ENCODE data around the gene NOTCH4. TPM values are rescaled to one million over a fixed set of nuclear protein-coding genes. Genes with fewer than 3 reads are reported as not detected.
"Not testable (repeated sequence)": the region's sequence is repeated elsewhere in the genome, so short reads cannot be mapped to it uniquely, and the experiment has no call there.

The NOTCH4 gene
- polyA plus RNA-seq, 1 donor, result 8.1 TPM

DNA sequence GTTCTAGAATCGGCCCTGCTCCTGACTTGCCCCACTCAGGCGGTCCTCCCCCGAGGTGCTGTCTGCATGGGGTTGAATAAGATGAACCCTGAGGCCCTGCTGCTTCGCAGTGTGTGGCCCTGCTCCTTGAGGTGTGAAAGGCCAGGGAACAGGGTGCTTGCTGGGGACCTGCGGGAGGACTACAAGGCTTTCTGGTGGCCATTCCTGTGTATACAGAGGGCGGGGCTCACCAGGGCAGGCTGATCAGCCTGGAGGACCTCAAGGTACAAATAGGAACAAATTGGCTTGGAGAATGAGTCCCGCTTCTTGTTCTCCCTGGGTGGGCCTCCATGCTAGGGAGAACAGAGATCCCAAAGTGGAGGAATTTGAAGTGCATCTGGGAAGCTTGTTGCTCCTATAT lies 5.7 kb downstream of the NOTCH4 start:
- Histone ChIP-seq H3K27ac (ENCODE audit: low read length) (no peak overlapping the region), H3K27me3 (ENCODE audit: control insufficient read depth, insufficient read depth, low read length) (peaks cover 9% of the 10 kb centered on the region), H3K4me3 (ENCODE audit: low read length) (no peak overlapping the region), H3K4me1 (ENCODE audit: control insufficient read depth, insufficient read depth, low read length) (no peaks in the 10 kb centered on the region), H3K9me3 (ENCODE audit: control insufficient read depth, low read depth, low read length) (no peaks in the 10 kb centered on the region), H3K36me3 (ENCODE audit: control insufficient read depth, insufficient read depth, low read length) (no peaks in the 10 kb centered on the region)
- no peak for DNase-seq
- no CpG with 5 or more reads among the region's 7 CpGs for WGBS (ENCODE audit: insufficient coverage, low lambda C conversion rate)

DNA sequence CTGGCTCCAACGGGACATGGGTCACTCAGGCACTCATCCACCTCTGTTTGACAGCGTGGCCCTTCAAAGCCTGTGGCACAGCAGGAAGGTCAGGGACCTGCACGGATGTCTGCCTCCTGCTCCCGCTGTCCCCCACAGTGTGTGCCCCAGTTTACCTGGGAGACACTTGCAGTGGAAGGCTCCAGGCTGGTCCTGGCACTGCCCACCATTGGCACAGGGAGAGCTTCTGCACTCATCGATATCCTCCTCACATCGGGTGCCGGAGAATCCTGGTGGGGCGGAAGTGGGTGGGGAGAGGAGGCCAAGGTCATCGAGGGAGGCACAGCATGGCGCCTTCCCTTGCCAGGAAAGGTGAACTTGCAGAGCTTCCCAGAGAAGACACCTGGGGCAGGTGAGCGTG lies 6.9 kb downstream of the NOTCH4 start:
- Histone ChIP-seq H3K4me3 (ENCODE audit: low read length) (no peak overlapping the region), H3K36me3 (ENCODE audit: control insufficient read depth, insufficient read depth, low read length) (no peaks in the 10 kb centered on the region), H3K9me3 (ENCODE audit: control insufficient read depth, low read depth, low read length) (no peaks in the 10 kb centered on the region), H3K4me1 (ENCODE audit: control insufficient read depth, insufficient read depth, low read length) (no peaks in the 10 kb centered on the region), H3K27me3 (ENCODE audit: control insufficient read depth, insufficient read depth, low read length) (peaks cover 2% of the 10 kb centered on the region), H3K27ac (ENCODE audit: low read length) (no peak overlapping the region)
- no peak for DNase-seq
- WGBS (ENCODE audit: insufficient coverage, low lambda C conversion rate), result no CpG with 5 or more reads among the region's 11 CpGs

DNA sequence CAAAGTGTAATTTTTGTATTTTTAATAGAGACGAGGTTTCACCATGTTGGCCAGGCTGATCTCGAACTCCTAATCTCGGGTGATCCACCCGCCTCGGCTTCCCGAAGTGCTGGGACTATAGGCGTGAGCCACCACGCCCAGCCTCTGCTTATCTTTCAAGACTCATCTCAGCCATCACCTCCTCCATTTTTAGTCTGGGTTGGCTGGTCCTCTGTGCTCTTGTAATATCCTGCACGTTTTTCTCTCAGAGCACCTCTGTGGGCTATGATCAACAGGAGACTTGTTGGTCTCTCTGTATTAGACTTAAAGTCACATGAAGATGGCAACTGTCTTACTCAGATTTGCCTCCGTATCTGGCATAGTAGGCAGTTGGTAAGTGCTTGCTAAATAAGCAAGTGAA lies 7.6 kb downstream of the NOTCH4 start:
- no CpG with 5 or more reads among the region's 10 CpGs for WGBS (ENCODE audit: insufficient coverage, low lambda C conversion rate)
- H3K27me3 ChIP-seq (ENCODE audit: control insufficient read depth, insufficient read depth, low read length), result peaks cover 2% of the 10 kb centered on the region
- H3K9me3 ChIP-seq (ENCODE audit: control insufficient read depth, low read depth, low read length), result no peaks in the 10 kb centered on the region
- no peaks in the 10 kb centered on the region for H3K36me3 ChIP-seq (ENCODE audit: control insufficient read depth, insufficient read depth, low read length)
- H3K4me1 ChIP-seq (ENCODE audit: control insufficient read depth, insufficient read depth, low read length), result no peaks in the 10 kb centered on the region
- no peak overlapping the region for H3K27ac ChIP-seq (ENCODE audit: low read length)
- no peak overlapping the region for H3K4me3 ChIP-seq (ENCODE audit: low read length)
- DNase-seq, result no peak

DNA sequence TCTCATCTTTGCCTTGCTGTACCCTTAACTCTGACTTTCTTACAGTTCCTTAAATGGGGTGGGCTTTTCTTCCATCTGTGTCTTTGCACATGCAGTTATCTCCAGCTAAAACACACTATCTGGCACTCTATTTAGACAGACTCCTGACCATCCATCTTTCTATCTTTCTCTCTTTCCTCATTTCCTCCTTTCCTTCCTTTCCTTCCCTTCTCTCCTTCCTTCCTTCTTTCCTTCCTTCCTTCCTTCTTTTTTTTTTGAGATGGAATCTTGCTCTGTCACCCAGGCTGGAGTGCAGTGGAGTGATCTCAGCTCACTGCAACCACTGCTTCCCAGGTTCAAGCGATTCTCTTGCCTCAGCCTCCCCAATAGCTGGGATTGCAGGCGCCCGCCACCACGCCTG lies 8.2 kb downstream of the NOTCH4 start:
- WGBS (ENCODE audit: insufficient coverage, low lambda C conversion rate), result no CpG with 5 or more reads among the region's 4 CpGs
- no peaks in the 10 kb centered on the region for H3K9me3 ChIP-seq (ENCODE audit: control insufficient read depth, low read depth, low read length)
- H3K4me3 ChIP-seq (ENCODE audit: low read length), result no peak overlapping the region
- H3K27ac ChIP-seq (ENCODE audit: low read length), result no peak overlapping the region
- DNase-seq, result no peak
- H3K4me1 ChIP-seq (ENCODE audit: control insufficient read depth, insufficient read depth, low read length), result no peaks in the 10 kb centered on the region
- H3K27me3 ChIP-seq (ENCODE audit: control insufficient read depth, insufficient read depth, low read length), result peaks cover 2% of the 10 kb centered on the region
- no peaks in the 10 kb centered on the region for H3K36me3 ChIP-seq (ENCODE audit: control insufficient read depth, insufficient read depth, low read length)

DNA sequence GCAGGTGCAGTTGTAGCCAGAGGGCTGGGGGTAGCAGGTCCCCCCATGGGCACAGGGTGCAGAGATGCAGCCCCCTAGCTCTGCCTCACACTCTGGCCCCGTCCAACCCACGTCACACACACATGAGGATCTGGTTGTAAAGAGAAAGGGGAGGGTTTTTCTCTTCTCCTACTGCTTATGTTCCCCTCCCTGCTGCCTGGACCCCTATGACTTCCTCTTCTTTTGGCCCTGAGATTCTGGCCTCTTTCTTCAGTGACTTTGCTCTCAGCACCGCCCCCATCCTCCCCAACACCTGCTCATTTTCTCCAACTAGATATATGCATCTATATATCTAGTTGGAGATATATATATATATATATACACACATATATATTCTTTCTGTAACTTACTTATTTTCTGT lies 9.7 kb downstream of the NOTCH4 start:
- H3K36me3 ChIP-seq (ENCODE audit: control insufficient read depth, insufficient read depth, low read length), result no peaks in the 10 kb centered on the region
- no peak overlapping the region for H3K27ac ChIP-seq (ENCODE audit: low read length)
- H3K27me3 ChIP-seq (ENCODE audit: control insufficient read depth, insufficient read depth, low read length), result no peaks in the 10 kb centered on the region
- DNase-seq, result no peak
- no peaks in the 10 kb centered on the region for H3K4me1 ChIP-seq (ENCODE audit: control insufficient read depth, insufficient read depth, low read length)
- H3K9me3 ChIP-seq (ENCODE audit: control insufficient read depth, low read depth, low read length), result no peaks in the 10 kb centered on the region
- H3K4me3 ChIP-seq (ENCODE audit: low read length), result no peak overlapping the region
- 71% methylated on average over 1 of the region's 3 CpGs for WGBS (ENCODE audit: insufficient coverage, low lambda C conversion rate)

DNA sequence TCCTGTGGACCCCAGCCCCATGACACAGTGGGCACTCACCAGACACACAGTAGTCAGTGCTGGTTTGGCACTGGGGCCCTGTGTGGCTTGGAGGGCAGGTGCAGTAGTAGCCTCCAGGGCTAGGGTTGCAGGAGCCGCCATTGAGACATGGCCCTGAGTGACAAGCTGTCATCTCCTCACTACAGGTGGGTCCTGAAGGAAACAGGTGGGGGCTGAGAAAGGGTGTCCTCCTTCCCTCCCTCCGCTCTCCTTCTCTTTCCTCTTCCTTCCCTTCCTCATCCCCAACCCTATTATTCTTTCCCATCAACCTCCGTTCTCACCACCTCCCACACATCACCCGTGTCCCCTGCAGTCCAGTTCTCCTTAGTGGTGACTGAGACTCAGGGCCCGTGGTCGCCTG lies 10.2 kb downstream of the NOTCH4 start:
- no peaks in the 10 kb centered on the region for H3K4me1 ChIP-seq (ENCODE audit: control insufficient read depth, insufficient read depth, low read length)
- H3K27ac ChIP-seq (ENCODE audit: low read length), result no peak overlapping the region
- WGBS (ENCODE audit: insufficient coverage, low lambda C conversion rate), result no CpG with 5 or more reads among the region's 6 CpGs
- H3K9me3 ChIP-seq (ENCODE audit: control insufficient read depth, low read depth, low read length), result no peaks in the 10 kb centered on the region
- no peaks in the 10 kb centered on the region for H3K36me3 ChIP-seq (ENCODE audit: control insufficient read depth, insufficient read depth, low read length)
- no peak overlapping the region for H3K4me3 ChIP-seq (ENCODE audit: low read length)
- DNase-seq, result no peak
- no peaks in the 10 kb centered on the region for H3K27me3 ChIP-seq (ENCODE audit: control insufficient read depth, insufficient read depth, low read length)

DNA sequence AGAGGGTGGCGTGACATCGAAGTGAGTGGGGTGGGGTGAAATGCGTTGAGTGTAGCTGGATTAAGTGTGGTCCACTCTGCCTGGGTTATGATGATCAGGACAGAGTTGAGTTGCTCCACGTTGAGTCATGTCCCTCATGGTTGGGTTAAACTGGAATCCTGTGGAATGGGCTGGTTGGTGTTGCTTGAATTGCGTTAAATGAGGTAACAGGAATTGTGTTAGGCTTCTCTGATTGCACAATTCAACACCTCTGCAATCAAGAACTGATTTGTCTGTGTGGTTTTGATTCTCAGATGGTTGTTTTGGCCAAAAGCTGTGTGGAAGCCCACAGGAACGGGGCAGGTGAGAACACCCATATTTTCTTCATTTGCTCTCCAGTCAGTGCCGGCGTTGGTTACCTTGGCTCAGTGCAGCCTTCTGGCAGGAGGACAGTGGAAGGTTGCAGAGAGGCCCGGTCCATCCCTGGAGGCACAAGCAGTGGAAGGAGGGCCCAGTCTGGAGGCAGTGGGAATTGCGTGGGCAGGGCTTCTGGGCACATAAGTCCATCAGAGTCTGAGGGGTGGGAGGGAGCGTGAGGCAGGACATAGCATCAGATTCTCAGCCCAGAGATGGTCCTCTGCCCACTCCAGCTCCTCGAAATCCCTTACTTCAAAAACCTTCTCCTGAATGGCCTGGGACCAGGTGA lies 11.6 kb downstream of the NOTCH4 start:
- DNase-seq, result no peak
- WGBS (ENCODE audit: insufficient coverage, low lambda C conversion rate), result no CpG with 5 or more reads among the region's 12 CpGs
- Histone ChIP-seq H3K9me3 (ENCODE audit: control insufficient read depth, low read depth, low read length) (no peaks in the 10 kb centered on the region), H3K4me3 (ENCODE audit: low read length) (no peak overlapping the region), H3K27ac (ENCODE audit: low read length) (no peak overlapping the region), H3K27me3 (ENCODE audit: control insufficient read depth, insufficient read depth, low read length) (no peaks in the 10 kb centered on the region), H3K4me1 (ENCODE audit: control insufficient read depth, insufficient read depth, low read length) (no peaks in the 10 kb centered on the region), H3K36me3 (ENCODE audit: control insufficient read depth, insufficient read depth, low read length) (no peaks in the 10 kb centered on the region)

DNA sequence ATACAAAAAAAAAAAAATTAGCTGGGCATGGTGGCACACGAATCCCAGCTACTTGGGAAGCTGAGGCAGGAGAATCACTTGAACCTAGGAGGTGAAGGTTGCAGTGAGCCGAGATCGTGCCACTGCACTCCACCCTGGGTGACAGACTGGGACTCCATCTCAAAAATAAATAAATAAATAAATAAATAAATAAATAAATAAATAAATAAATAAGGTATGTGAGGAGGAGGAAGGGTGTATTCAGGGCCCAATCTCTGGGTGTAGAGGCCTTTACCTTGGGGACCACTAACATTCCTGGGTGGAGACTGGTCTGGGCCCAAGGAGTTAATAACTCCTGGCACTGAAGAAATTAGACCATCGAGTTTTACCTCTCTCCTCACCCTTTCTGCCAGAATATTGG lies 12.4 kb downstream of the NOTCH4 start:
- WGBS (ENCODE audit: insufficient coverage, low lambda C conversion rate), result no CpG with 5 or more reads among the region's 4 CpGs
- not testable (repeated sequence) for DNase-seq

DNA sequence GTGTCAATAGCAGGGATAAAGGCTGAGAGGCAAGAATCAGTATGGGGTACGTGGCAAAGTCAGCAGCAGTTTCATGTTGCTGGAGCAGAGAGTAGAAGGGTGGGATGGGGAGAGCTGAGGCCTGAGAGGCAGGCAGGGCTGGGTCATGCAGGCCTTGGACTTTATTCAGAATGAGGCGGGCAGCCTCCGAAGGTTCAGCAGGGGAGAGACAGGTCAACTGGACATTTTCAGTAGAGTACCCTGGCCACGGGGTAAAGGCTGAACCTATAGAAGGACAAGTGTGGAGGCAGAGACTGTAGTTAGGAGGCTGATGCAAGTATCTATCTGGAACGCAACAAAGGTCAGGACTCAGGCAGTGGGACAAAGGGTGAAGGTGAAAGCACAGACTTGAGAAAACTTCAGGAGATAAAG lies 13.7 kb downstream of the NOTCH4 start:
- H3K27me3 ChIP-seq (ENCODE audit: control insufficient read depth, insufficient read depth, low read length), result no peaks in the 10 kb centered on the region
- H3K4me1 ChIP-seq (ENCODE audit: control insufficient read depth, insufficient read depth, low read length), result no peaks in the 10 kb centered on the region
- H3K9me3 ChIP-seq (ENCODE audit: control insufficient read depth, low read depth, low read length), result no peaks in the 10 kb centered on the region
- no peak for DNase-seq
- H3K4me3 ChIP-seq (ENCODE audit: low read length), result no peak overlapping the region
- no peaks in the 10 kb centered on the region for H3K36me3 ChIP-seq (ENCODE audit: control insufficient read depth, insufficient read depth, low read length)
- WGBS (ENCODE audit: insufficient coverage, low lambda C conversion rate), result 50% methylated on average over 1 of the region's 5 CpGs
- H3K27ac ChIP-seq (ENCODE audit: low read length), result no peak overlapping the region

More for the DNA sequence above, 12.4 kb downstream of the NOTCH4 start:
- H3K36me3 ChIP-seq (ENCODE audit: control insufficient read depth, insufficient read depth, low read length); H3K27ac ChIP-seq (ENCODE audit: low read length); H3K27me3 ChIP-seq (ENCODE audit: control insufficient read depth, insufficient read depth, low read length); H3K4me1 ChIP-seq (ENCODE audit: control insufficient read depth, insufficient read depth, low read length); H3K4me3 ChIP-seq (ENCODE audit: low read length); H3K9me3 ChIP-seq (ENCODE audit: control insufficient read depth, low read depth, low read length): not testable (repeated sequence)

DNA sequence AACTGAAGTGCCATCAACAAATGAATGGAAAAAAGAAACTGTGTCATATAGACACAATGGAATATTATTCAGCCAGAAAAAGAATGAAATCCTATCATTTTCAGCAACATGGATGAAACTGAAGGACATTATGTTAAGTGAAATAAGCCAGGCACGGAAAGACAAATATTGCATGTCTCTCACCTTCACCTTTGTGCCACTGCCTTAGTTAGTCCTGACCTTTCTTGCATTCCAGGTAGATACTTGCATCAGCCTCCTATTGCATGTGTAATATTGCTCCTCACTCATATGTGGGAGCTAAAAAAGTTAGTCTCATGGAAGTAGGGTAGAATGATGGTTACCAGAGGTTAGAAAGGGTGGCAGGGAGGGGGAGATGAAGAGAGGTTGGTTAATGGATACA lies 14.9 kb downstream of the NOTCH4 start:
- no peaks in the 10 kb centered on the region for H3K4me1 ChIP-seq (ENCODE audit: control insufficient read depth, insufficient read depth, low read length)
- no peak overlapping the region for H3K4me3 ChIP-seq (ENCODE audit: low read length)
- DNase-seq, result no peak
- H3K27ac ChIP-seq (ENCODE audit: low read length), result no peak overlapping the region
- peaks cover 4% of the 10 kb centered on the region for H3K27me3 ChIP-seq (ENCODE audit: control insufficient read depth, insufficient read depth, low read length)
- no CpG with 5 or more reads among the region's 1 CpG for WGBS (ENCODE audit: insufficient coverage, low lambda C conversion rate)
- no peaks in the 10 kb centered on the region for H3K9me3 ChIP-seq (ENCODE audit: control insufficient read depth, low read depth, low read length)
- no peaks in the 10 kb centered on the region for H3K36me3 ChIP-seq (ENCODE audit: control insufficient read depth, insufficient read depth, low read length)

DNA sequence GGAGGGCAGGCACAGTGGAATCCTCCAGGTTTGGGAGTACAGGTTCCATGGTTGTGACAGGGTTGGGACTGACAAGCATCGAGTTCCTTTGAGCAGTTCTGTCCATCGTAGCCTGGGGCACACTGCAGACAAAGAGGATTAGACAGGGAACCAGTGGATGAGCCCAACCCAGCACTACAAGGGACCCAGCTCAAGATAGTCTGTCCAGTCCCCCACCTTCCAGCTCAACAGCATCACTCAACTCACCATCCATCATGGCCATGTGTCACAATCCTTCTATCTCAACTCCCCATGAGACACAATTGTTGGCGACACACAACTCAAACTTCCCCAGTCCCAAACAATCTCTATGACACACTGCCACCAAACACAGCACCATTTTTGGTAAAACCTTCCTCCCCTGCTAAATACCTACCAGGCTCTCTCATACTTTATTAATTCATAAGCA lies 19.6 kb downstream of the NOTCH4 start:
- Histone ChIP-seq H3K27me3 (ENCODE audit: control insufficient read depth, insufficient read depth, low read length) (peaks cover 7% of the 10 kb centered on the region), H3K27ac (ENCODE audit: low read length) (no peak overlapping the region), H3K9me3 (ENCODE audit: control insufficient read depth, low read depth, low read length) (no peaks in the 10 kb centered on the region), H3K4me1 (ENCODE audit: control insufficient read depth, insufficient read depth, low read length) (no peaks in the 10 kb centered on the region), H3K4me3 (ENCODE audit: low read length) (no peak overlapping the region), H3K36me3 (ENCODE audit: control insufficient read depth, insufficient read depth, low read length) (no peaks in the 10 kb centered on the region)
- DNase-seq, result no peak
- WGBS (ENCODE audit: insufficient coverage, low lambda C conversion rate), result 100% methylated on average over 1 of the region's 3 CpGs

All from large intestine (tissue), 3 donors.